Erythroblast (primary cell): Measurements from ENCODE around the gene CDHR5.

Experiments used
- GATA1 ChIP-seq: IDR thresholded peaks from 2 replicates; pipeline ENCODE4 v1.6.1; 2011; ENCODE audit warnings: low read depth, mild to moderate bottlenecking, control low read depth, low read length, moderate library complexity
- POLR2A ChIP-seq: IDR thresholded peaks from 2 replicates; pipeline ENCODE4 v1.6.1; 2011; ENCODE audit warnings: mild to moderate bottlenecking, low read length

DNA sequence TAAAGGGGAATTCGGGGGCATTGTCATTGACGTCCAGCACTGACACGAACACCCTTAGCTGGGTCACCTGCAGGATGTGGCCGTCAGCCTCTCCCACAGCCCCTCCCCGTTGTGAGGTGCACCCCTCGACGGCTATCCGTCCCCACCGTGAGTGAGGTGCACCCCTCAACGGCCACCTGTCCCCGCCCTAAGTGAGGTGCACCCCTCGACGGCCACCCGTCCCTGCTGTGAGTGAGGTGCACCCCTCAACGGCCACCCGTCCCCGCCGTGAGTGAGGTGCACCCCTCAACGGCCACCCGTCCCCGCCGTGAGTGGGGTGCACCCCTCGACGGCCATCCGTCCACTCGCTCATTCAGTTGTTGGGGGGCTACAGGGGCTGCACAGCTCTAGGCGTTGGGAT, 2.9 kb downstream of the CDHR5 start:
- TF ChIP-seq POLR2A (no peak), GATA1 (no peak)
